ENCODE data around the gene CEACAM3.
"Not testable (repeated sequence)": the region's sequence is repeated elsewhere in the genome, so short reads cannot be mapped to it uniquely, and the experiment has no call there.

The CEACAM3 gene

DNA sequence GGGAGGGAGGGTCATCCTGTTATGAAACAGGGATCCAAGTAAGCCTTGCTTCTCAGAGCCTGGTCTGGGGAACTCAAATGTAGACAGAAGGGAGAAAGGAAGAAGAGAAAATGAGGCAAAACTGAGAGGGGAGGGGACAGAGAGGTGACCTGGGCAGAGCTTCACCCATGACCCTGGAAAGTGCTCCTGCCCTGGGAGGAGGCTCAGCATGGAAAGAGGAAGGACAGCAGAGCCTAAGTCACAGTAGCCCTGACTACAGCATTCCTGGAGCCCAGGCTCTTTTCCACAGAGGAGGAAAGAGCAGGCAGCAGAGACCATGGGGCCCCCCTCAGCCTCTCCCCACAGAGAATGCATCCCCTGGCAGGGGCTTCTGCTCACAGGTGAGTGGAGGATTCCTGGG lies at the start of gene CEACAM3:
Gene CEACAM3, plus strand, starts transcription at position 226 of the 400 bp plus-strand sequence. Its CDS starts 91 bp downstream, at position 317.
- DNase-seq (ENCODE audit: low read depth, low spot score): no peak

DNA sequence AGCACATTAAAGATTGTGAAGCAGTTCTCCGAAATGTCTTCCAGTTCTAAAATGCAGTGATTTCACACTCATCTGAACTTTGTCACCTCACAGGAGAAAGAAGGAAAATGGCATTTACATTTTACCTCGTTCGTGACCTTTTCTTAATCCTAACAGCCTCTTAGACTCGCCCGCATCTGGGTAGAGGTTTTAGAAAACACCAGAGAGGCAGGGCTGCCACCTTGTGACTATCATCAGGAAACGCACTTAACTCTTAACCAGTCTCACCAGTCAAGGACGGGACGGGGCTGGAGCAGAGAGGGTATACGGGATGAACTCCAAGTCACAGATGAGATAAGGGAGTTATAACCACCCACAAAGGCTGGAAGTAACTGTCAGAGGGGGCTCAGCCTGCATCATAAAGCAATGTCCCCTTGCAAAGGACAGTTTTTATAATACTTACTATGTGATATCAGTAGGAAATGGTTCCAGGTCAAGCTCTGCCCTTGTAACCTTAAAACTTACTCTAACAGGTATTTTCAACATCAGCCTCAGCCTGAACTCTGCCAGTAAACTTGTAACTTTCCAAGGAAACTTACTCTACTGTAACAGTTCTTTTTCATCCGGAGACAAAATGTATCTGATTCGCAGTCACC lies 49.7 kb upstream of the CEACAM3 start:
- no peak for DNase-seq (ENCODE audit: low read depth, low spot score)

DNA sequence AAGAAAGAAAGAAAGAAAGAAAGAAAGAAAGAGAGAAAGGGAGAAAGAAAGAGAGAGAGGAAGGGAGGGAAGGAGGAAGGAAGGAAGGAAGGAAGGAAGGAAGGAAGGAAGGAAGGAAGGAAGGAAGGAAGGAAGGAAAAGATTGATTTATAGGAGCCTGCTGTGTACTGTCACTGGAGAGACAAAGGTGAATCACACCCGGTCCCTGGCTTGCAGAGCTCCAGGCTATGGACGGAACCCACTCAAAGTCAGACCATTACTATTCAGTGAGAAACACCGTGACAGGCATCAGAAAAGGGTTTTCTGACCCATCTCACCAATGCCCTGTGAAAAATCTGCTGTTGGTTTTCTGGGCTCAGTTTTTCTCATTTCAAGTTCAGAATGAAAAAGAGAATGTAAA lies 48.4 kb upstream of the CEACAM3 start:
- DNase-seq (ENCODE audit: low read depth, low spot score): no peak

DNA sequence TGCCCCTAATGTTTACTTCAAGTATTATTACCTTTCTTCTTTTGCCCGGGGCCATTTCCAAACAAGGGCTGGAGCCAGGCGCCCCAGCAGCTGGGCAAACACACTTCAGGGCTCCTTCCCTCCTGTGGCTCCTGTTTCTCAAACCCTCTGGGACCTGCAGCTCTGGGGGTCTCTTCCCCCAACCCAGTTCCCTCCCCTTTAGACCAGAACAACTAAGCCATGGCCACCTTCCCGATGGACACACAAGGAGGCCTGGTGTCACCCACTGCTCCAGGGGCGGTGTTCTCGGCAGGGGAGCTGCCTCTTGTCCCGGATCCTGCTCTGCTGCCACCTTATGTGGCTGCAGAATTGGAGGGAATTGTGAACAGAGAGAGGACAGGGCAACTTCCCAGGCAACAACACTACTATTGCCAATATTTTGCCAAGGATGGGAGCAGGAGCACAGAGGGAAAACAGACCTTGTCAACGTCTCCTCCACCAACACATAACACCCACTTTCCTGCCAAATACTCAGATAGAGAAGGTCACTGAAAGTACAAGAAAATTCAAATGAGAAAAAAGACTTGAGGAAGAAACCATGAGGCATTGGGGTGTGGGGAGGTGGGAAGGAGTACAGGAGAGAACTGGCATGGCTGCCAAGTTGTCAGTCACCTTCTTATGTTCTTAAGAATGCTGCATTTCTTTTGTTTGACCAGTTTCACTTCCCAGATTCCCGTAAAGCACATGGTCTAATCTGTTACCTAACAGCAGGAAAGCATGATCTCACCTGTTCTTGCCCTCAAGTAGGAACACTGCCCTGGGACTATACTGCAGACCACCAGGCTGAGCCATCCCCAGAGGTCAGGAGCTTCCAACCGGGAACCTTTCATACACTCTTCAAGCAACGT lies 45.9 kb upstream of the CEACAM3 start:
- not testable (repeated sequence) for DNase-seq (ENCODE audit: low read depth, low spot score)

DNA sequence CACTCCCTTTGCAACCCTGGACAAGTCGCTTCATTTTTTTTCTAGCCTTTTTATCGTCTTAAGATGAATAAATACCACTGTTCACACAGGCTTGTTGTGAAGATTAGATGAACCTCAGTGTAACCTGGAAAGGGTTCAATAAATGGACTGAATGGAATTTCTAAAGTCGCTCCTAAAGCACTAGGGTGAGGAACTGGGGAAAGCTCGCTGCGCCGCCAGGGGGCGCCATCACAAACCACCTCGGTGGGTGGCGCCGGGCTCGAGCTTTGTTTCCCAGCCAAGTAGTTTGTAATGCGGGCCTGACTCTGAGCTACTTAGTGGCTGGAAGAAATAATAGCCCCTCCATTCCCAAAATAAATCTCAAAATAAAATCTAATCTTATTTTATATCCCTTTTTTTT lies 43.2 kb upstream of the CEACAM3 start:
- no peak for DNase-seq (ENCODE audit: low read depth, low spot score)

DNA sequence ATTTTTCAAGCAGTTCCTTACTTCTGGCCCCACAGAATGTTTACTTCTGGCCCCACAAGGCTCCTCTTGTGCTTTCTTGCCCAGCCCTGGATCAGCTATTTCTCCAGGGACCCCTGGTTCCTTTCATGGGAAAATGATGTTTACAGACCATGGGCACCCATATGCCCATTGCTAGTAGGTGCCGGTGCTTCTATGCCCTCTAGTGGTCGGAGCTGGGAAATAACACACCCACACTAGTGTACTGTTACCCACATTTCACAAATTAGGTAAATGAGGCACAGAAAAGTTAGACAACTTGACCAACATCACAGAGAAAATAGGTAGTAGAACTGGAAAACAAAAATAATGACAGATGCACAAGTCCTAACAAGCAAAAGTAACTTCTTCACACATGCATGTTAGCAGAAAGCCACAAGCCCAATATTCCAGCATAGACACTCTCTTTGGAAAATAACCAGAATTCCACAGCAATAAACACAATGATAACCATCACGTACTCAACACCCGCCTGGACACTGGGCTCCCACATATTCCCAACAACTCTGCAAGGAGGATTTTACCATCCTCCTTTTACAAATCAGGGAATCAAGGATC lies 42.4 kb upstream of the CEACAM3 start:
- DNase-seq (ENCODE audit: low read depth, low spot score): no peak

DNA sequence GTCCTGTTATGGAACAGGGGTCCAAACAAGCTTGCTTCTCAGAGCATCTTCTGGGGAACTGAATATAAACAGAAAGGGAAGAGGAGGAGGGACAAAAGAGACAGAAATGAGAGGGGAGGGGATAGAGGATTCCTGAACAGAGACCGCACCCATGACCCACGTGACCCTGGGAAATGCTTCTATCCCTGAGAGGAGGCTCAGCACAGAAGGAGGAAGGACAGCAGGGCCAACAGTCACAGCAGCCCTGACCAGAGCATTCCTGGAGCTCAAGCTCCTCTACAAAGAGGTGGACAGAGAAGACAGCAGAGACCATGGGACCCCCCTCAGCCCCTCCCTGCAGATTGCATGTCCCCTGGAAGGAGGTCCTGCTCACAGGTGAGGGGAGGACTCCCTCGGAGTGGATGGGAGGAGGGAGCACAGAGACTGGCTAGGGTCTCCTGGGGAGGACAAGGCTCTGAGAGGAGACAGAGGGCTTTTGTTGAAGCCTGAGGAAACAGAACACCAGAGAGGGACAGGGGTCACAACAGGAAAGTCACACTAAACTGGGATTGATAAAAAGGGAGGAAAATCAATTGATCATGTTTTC lies 41.0 kb upstream of the CEACAM3 start, which contains the start of gene CEACAM6:
Gene CEACAM6, plus strand, starts transcription at position 203 of the 586 bp plus-strand sequence. Its CDS starts 109 bp downstream, at position 312.
- no peak for DNase-seq (ENCODE audit: low read depth, low spot score)

DNA sequence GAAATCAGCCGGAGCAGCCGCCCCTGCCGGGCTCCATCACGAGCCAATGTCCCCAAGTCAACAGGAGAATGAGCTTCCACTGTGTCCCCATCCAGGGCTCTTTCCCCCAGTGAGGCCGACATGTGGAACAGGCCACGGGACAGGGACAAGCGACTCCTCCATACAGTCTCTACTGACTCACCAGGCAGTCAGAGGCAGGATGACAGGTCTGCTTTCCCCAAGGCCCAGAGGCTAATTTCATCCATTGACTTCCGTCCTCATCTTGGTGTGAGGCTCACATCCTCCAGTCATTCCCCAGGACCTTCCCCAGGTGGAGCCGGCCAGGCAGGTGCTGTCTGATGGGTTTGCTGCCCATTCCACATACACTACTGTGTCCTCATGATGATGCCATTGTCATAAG lies 37.5 kb upstream of the CEACAM3 start:
- DNase-seq (ENCODE audit: low read depth, low spot score): no peak

DNA sequence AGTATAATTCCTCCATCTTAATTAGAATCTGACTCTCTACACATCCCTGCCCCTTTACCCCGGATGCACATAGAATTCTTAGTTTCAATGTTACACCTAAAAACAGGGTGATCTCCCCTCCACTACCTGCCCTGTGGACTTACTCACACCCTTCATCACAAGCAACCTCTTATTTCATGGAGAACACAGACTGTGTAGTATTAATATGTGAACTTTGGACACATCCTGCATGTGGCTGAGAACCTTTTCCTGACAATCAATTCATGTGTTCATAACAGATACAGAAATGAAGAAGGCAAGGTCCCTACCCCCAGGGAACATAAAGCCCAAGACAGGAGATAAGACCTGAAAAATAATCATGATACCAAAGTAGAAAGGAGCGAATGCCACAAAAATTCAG lies 29.3 kb upstream of the CEACAM3 start:
- no peak for DNase-seq (ENCODE audit: low read depth, low spot score)

DNA sequence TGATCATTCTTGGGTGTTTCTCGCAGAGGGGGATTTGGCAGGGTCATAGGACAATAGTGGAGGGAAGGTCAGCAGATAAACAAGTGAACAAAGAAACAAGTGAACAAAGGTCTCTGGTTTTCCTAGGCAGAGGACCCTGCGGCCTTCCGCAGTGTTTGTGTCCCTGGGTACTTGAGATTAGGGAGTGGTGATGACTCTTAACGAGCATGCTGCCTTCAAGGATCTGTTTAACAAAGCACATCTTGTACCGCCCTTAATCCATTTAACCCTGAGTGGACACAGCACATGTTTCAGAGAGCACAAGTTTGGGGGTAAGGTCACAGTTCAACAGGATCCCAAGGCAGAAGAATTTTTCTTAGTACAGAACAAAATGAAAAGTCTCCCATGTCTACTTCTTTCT lies 28.3 kb upstream of the CEACAM3 start:
- DNase-seq (ENCODE audit: low read depth, low spot score): not testable (repeated sequence)

DNA sequence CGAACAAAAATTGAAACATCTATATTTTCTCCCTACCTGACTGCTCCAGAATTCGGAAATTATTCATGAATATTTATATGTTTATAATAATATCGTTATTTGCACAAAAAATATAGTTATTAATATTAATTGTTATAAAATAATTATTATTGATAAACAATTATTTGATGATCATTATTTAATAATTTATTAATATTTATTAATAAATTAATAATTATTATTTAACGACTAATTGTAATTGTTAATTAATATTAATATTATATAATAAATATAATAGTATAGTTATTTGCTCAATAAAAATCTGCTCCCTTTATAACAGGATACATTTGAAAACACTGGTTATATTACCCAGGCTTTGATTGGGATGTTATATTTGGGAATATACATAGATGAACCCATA lies 26.8 kb upstream of the CEACAM3 start:
- no peak for DNase-seq (ENCODE audit: low read depth, low spot score)

DNA sequence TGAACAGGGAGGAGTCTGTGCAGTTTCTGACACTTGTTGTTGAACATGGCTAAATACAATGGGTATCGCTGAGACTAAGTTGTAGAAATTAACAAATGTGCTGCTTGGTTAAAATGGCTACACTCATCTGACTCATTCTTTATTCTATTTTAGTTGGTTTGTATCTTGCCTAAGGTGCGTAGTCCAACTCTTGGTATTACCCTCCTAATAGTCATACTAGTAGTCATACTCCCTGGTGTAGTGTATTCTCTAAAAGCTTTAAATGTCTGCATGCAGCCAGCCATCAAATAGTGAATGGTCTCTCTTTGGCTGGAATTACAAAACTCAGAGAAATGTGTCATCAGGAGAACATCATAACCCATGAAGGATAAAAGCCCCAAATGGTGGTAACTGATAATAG lies 25.0 kb upstream of the CEACAM3 start:
- DNase-seq (ENCODE audit: low read depth, low spot score): no peak

DNA sequence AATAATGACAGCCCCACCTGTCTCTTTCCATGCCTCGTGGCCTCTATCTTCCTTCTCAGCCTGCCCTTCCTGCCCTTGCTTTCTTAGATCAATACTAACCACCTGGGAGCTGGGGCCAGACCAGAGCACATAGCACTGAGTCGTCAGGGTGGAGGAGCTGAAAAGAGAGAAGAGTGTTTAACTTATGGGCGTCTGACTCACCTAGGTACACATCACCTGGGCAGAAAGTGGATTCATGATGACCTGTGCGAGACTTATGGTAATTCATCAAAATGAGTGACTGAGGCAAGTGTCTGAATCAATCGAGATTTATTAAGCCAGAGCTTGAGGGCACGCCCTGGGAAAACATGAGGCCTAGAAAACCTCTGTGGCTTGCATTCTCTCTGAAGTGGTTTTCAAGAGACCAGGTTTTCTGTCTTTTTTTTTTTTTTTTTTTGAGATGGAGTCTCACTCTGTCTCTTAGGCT lies 21.8 kb upstream of the CEACAM3 start:
- DNase-seq (ENCODE audit: low read depth, low spot score): no peak

DNA sequence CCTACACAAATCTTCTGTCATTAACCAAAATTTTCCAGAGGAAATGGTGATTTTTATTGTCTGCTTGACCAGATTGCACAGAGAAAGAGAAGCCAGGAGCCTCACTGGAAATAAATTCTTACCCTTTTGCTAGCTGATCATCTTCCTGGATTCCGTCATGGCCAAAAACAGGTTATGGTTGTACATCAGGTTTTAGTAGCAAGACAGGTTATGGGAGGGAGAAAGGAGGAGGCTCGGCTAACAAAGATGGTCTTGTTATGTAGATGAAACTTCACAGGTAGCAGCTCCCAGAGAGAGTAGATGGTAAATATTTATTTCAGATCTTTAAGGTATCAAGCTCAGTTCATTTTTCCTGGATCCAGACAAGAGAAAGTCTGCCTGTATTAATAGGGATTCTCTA lies 19.7 kb upstream of the CEACAM3 start:
- no peak for DNase-seq (ENCODE audit: low read depth, low spot score)

DNA sequence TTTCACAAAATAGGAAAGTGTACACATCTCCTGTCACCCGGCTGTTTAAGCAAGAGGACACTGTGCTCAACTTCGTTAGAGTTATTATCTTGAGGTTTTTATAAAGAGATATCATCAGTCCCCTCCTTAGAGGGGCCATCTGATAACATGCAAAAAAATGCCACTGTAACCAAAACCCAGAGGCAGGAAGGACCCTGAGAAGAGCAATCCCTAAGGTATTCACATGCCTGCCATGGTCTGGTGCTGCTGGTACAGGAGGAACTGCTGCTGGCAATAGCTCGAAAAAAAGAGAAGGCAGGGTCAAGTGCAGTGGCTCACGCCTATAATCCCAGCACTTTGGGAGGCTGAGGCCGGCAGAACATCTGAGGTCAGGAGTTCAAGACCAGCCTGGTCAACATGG lies 12.8 kb upstream of the CEACAM3 start:
- DNase-seq (ENCODE audit: low read depth, low spot score): no peak

DNA sequence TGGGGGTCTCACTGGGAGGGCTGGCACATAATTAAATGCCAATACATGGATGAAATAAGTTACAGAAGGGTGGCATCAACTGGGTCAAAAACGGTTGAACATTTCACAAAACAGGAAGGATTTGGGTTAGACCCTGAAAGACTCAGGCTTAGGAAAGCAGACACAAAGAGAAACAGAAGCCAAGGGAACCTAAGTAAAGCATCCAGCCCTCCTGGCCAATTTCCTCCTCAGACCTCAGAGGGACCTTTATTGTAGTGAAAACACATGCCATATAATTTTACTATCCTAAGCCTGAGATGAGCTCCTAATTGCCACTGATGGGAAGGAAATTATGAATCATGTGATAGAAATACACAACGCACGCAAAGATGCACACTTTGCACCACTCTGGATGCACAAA lies 12.1 kb upstream of the CEACAM3 start:
- DNase-seq (ENCODE audit: low read depth, low spot score): no peak

DNA sequence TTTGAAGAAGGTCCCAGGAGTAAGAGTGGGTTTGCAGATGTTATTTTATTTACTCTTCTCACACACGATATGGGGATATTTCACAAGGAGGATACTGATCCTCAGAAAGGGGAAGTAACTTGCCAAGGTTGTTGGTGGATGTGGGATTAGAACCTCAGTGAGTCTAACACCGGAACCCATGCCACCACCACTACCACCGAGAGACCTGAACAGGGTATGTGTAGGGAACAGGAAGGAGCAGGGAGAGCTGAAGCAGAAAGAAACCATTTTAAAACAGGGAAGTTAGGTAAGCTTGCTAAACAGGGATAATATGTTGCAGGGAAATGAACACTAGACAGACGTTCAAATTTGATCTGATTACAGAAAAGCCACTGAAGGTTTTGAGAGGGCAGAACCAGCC lies 11.6 kb upstream of the CEACAM3 start:
- DNase-seq (ENCODE audit: low read depth, low spot score): no peak

DNA sequence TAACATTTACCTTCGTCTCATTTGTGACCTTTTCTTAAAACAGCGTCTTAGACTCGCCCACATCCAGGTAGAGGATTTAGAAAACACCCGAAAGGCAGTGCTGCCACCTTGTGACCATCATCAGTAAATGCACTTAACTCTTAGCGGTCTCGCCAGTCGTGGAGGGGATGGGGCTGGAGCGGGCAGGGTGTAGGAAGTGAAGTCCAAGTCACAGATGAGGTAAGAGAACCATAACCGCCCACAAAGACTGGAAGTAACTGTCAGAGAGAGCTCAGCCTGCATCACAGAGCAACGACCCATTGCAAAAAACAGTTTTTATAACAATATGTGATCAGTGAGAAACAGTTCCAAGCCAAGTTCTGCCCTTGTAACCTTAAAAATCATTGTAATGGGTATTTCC lies 10.7 kb upstream of the CEACAM3 start:
- peak; percentile 31 for DNase-seq (ENCODE audit: low read depth, low spot score)

DNA sequence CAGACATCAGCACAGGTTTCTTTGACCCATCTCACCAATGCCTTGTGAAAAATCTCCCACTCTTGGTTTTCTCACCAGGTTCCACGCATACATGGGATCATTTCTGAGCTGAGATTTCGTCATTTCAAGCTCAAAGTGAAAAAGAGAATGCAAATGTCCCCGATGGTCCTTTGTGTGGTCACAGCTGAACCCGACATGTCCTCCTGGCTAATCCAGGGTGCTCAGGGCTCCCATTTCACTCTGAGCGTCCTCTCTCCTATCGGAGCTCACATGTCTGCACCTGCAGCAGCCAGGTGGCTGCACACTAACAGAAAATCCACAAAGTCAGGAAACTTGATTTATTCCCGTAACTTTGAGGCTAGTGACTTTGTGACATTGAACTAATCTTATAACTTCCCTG lies 9.3 kb upstream of the CEACAM3 start:
- no peak for DNase-seq (ENCODE audit: low read depth, low spot score)

DNA sequence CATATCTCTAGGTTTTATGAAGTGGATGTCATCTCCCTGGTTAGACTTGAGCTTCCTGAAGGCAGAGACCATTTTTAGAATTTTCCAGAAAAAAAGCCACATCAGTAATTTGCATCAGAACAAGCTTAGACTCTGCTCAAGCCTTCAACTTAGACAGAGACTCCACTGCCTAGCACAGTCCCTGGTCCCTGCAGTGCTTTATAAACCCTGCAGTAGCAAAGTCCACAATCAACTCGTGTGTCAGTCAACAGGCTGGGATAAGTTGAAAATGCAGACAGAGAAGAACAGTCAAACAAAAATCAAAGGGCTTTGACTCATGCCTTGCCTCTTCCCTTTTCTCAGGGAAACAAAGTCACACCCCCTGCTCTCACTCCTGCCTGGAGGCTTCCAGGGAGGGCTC lies 7.9 kb upstream of the CEACAM3 start:
- not testable (repeated sequence) for DNase-seq (ENCODE audit: low read depth, low spot score)

DNA sequence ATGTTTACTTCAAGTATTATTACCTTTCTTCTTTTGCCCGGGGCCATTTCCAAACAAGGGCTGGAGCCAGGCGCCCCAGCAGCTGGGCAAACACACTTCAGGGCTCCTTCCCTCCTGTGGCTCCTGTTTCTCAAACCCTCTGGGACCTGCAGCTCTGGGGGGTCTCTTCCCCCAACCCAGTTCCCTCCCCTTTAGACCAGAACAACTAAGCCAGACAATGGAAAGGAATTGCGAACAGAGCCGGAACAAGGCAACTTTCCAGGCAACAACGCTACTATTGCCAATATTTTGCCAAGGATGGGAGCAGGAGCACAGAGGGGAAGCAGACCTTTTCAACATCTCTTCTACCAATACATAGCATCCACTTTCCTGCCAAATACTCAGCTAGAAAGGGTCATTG lies 7.3 kb upstream of the CEACAM3 start:
- DNase-seq (ENCODE audit: low read depth, low spot score): not testable (repeated sequence)

Data from smooth muscle cell of the brain vasculature (primary cell).